Measurements from ENCODE around the gene KDM4B. TPM values are rescaled to one million over a fixed set of nuclear protein-coding genes. Genes with fewer than 3 reads are reported as not detected.

Gene KDM4B
- total and polyA plus RNA-seq, 9 of the 15 experiments (the other 6 are each of a cell fraction or from before 2014, with no cell fraction given): 0.21 to 29.9 (median 7.3) TPM

DNA sequence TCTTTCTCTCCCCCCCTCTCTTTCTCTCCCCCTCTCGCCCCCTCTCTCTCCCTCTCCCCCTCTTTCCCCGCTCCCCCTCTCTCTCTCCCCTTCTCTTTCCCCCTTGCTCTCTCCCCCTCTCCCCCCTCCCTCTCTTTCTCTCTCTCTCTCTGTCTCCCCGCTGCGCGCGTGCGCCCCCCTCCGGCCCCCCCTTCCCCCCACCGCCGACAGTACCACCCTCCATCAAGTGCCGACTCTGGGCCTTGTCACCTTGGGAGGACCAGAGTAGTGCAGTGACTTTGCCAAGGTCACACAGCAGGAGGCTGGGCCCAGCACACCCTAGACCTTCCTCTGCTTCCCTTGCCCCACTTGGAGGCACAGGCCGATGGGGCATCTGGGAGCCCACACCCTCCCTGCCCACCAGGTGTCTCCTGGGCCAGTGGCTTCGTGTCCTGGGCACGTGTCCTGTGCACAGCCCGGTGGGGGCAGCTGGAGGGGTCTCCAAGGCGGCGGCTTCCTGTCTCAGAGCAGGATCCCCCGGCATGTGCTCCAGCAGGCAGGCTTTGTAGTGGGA, 121.6 kb downstream of the KDM4B start (continued):
- TF ChIP-seq, protein P1, sequence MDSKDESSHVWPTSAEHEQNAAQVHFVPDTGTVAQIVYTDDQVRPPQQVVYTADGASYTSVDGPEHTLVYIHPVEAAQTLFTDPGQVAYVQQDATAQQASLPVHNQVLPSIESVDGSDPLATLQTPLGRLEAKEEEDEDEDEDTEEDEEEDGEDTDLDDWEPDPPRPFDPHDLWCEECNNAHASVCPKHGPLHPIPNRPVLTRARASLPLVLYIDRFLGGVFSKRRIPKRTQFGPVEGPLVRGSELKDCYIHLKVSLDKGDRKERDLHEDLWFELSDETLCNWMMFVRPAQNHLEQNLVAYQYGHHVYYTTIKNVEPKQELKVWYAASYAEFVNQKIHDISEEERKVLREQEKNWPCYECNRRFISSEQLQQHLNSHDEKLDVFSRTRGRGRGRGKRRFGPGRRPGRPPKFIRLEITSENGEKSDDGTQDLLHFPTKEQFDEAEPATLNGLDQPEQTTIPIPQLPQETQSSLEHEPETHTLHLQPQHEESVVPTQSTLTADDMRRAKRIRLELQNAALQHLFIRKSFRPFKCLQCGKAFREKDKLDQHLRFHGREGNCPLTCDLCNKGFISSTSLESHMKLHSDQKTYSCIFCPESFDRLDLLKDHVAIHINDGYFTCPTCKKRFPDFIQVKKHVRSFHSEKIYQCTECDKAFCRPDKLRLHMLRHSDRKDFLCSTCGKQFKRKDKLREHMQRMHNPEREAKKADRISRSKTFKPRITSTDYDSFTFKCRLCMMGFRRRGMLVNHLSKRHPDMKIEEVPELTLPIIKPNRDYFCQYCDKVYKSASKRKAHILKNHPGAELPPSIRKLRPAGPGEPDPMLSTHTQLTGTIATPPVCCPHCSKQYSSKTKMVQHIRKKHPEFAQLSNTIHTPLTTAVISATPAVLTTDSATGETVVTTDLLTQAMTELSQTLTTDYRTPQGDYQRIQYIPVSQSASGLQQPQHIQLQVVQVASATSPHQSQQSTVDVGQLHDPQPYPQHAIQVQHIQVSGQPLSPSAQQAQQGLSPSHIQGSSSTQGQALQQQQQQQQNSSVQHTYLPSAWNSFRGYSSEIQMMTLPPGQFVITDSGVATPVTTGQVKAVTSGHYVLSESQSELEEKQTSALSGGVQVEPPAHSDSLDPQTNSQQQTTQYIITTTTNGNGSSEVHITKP (IDR thresholded peaks at IDR 0.05; ENCODE audit: partially characterized antibody): no peak
- TF ChIP-seq MEF2D (tag; conservative IDR thresholded peaks at IDR 0.05; ENCODE audit: low read depth) (no peak), TAF1 (IDR thresholded peaks at IDR 0.05; ENCODE audit: control insufficient read depth, extremely low read depth, insufficient read depth, low read length, severe bottlenecking) (no peak), ZBTB8A (IDR thresholded peaks at IDR 0.05; ENCODE audit: partially characterized antibody) (no peak), ZNF224 (CRISPR knock-in tag; IDR thresholded peaks at IDR 0.05) (no peak), TCF7L2 (IDR thresholded peaks at IDR 0.05; ENCODE audit: low read depth, low read length) (no peak), HDGF (IDR thresholded peaks at IDR 0.05) (peak; percentile 88; the same call in 1 of the 2 replicates), RHOXF2B (CRISPR knock-in tag; conservative IDR thresholded peaks at IDR 0.05) (no peak), MYBL2 (IDR thresholded peaks at IDR 0.05; ENCODE audit: low read depth) (no peak), MYBL2 (CRISPR knock-in tag; IDR thresholded peaks at IDR 0.05; ENCODE audit: borderline replicate concordance) (no peak)
- TF ChIP-seq, protein P2, sequence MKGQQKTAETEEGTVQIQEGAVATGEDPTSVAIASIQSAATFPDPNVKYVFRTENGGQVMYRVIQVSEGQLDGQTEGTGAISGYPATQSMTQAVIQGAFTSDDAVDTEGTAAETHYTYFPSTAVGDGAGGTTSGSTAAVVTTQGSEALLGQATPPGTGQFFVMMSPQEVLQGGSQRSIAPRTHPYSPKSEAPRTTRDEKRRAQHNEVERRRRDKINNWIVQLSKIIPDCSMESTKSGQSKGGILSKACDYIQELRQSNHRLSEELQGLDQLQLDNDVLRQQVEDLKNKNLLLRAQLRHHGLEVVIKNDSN (CRISPR knock-in tag; IDR thresholded peaks at IDR 0.05): peak; percentile 63; the same call in 1 of the 2 replicates
- TF ChIP-seq, protein P3, sequence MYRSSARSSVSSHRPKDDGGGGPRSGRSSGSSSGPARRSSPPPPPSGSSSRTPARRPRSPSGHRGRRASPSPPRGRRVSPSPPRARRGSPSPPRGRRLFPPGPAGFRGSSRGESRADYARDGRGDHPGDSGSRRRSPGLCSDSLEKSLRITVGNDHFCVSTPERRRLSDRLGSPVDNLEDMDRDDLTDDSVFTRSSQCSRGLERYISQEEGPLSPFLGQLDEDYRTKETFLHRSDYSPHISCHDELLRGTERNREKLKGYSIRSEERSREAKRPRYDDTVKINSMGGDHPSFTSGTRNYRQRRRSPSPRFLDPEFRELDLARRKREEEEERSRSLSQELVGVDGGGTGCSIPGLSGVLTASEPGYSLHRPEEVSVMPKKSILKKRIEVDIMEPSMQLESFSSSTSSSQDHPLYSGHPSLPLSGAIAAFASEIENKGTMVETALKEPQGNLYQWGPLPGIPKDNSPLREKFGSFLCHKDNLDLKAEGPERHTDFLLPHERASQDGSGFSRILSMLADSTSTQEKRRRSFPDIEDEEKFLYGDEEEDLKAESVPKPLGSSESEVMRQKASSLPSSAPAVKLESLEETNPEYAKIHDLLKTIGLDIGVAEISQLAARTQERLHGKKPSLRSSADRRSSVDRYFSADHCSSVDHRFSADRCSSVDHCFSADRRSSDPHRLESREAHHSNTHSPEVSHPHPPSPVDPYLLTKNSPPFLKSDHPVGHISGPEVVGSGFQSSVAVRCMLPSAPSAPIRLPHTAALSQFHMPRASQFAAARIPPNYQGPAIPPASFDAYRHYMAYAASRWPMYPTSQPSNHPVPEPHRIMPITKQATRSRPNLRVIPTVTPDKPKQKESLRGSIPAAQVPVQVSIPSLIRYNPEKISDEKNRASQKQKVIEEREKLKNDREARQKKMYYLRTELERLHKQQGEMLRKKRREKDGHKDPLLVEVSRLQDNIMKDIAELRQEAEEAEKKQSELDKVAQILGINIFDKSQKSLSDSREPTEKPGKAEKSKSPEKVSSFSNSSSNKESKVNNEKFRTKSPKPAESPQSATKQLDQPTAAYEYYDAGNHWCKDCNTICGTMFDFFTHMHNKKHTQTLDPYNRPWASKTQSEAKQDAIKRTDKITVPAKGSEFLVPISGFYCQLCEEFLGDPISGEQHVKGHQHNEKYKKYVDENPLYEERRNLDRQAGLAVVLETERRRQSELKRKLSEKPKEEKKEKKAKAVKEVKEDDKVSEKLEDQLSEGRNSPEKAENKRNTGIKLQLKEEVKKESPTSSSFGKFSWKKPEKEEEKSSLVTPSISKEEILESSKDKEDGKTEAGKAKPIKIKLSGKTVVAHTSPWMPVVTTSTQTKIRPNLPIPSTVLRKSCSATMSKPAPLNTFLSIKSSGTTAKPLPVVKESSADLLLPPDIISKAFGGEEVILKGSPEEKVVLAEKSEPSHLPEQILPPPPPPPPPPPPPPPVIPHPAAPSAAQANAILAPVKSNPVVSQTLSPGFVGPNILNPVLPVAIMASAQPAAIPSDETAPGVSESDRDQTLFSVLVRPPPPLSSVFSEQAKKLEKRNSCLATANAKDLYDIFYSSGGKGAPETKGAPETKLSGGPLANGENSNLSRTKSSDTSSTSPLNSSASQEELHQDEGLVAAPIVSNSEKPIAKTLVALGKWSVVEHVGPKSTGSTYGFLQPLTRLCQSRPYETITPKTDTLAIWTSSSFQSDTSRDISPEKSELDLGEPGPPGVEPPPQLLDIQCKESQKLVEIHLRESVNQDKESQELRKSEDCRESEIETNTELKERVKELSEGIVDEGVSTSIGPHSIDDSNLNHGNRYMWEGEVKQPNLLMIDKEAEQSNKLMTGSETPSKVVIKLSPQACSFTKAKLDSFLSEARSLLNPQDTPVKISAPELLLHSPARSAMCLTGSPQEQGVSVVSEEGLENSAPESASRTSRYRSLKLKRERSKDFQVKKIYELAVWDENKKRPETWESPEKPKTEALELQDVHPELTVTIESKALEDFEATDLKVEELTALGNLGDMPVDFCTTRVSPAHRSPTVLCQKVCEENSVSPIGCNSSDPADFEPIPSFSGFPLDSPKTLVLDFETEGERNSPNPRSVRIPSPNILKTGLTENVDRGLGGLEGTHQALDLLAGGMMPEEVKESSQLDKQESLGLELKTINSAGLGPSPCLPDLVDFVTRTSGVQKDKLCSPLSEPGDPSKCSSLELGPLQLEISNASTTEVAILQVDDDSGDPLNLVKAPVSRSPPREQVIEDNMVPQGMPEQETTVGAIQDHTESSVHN (IDR thresholded peaks at IDR 0.05; ENCODE audit: borderline replicate concordance in 1 of 2, low read depth in 1 of 2): no peak
